Naive thymus-derived CD8-positive, alpha-beta T cell (primary cell): ENCODE measurements around the gene HMGN5. TPM values are rescaled to one million over a fixed set of nuclear protein-coding genes. Genes with fewer than 3 reads are reported as not detected.
A peak's percentile ranks its signal among the peaks of the same experiment; 100 is the strongest.

Experiments used
- ATAC-seq, 2 donors: fragments of 150-1000 bp; cut with Tn5 transposase in 1 of 2; sonication (Bioruptor Pico), chemical (Tn5 transposase) in 1 of 2; 1 replicate in 1 of 2; 2 replicates in 1 of 2; pipeline ENCODE4 v1.10.0; 2021; ENCODE audit warnings: mild to moderate bottlenecking in 2 of 2, moderate library complexity in 2 of 2
- POLR2A ChIA-PET: fragments of 350-600 bp; sonication (Branson Sonifier 250); formaldehyde crosslinking; loops from one replicate; lab custom pipeline; 2021; ENCODE audit warnings: antibody characterized with exemption; lab: Charles Lee
- DNase-seq, 10 donors: peaks; one replicate each; pipeline versions ENCODE4 v3.0.0 to v3.0.0-alpha.2; 2020 to 2022
- H3K27ac Mint-ChIP-seq, 10 donors: one replicate each; pipeline ENCODE4 v1.8.0; 2020 to 2022; ENCODE audit warnings: mild to moderate bottlenecking in 10 of 10, mixed read lengths in 10 of 10, moderate library complexity in 4 of 10, inconsistent platforms in 1 of 10
- H3K27me3 Mint-ChIP-seq, 5 donors: one replicate each; pipeline ENCODE4 v1.8.0; 2021 to 2022; ENCODE audit warnings: mixed read lengths in 5 of 5
- H3K36me3 Mint-ChIP-seq, 3 donors: one replicate each; pipeline ENCODE4 v1.8.0; 2020 to 2022; ENCODE audit warnings: mixed read lengths in 3 of 3, mild to moderate bottlenecking in 2 of 3, inconsistent platforms in 1 of 3
- H3K4me1 Mint-ChIP-seq, 4 donors: one replicate each; pipeline ENCODE4 v1.8.0; 2021 to 2022; ENCODE audit warnings: mixed read lengths in 4 of 4
- H3K4me3 Mint-ChIP-seq, 10 donors: one replicate each; pipeline ENCODE4 v1.8.0; 2020 to 2022; ENCODE audit warnings: mild to moderate bottlenecking in 10 of 10, mixed read lengths in 10 of 10, moderate library complexity in 6 of 10, inconsistent platforms in 1 of 10
- H3K9me3 Mint-ChIP-seq, 9 donors: one replicate each; pipeline ENCODE4 v1.8.0; 2020 to 2022; ENCODE audit warnings: mixed read lengths in 9 of 9, mild to moderate bottlenecking in 3 of 9, inconsistent platforms in 1 of 9, moderate library complexity in 1 of 9
- polyA plus RNA-seq, 3 donors: library from polyadenylated mRNA; unstranded; fragments of 300-500 nt; fragmentation: Illumina TruSeq; gene quantifications; one replicate each; pipeline ENCODE4 v1.2.3, GENCODE V29; 2021
- total RNA-seq, 8 experiments: library from RNA in 2 of 8; stranded (reverse) in 2 of 8; gene quantifications; one replicate each; pipeline ENCODE4 v1.2.3 and lab custom pipeline; 2021 to 2026

Gene HMGN5, protein sequence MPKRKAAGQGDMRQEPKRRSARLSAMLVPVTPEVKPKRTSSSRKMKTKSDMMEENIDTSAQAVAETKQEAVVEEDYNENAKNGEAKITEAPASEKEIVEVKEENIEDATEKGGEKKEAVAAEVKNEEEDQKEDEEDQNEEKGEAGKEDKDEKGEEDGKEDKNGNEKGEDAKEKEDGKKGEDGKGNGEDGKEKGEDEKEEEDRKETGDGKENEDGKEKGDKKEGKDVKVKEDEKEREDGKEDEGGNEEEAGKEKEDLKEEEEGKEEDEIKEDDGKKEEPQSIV
- total RNA-seq (1 to 10 TPM; 2.4 to 3.2 TPM), polyA plus RNA-seq (1 to 10 TPM; 3.6 to 7.4 (median 6.8) TPM), total RNA-seq (lab: John Stamatoyannopoulos, UW) (0.76 to 3.0 (median 1.8) reads per million in 6 experiments)

DNA sequence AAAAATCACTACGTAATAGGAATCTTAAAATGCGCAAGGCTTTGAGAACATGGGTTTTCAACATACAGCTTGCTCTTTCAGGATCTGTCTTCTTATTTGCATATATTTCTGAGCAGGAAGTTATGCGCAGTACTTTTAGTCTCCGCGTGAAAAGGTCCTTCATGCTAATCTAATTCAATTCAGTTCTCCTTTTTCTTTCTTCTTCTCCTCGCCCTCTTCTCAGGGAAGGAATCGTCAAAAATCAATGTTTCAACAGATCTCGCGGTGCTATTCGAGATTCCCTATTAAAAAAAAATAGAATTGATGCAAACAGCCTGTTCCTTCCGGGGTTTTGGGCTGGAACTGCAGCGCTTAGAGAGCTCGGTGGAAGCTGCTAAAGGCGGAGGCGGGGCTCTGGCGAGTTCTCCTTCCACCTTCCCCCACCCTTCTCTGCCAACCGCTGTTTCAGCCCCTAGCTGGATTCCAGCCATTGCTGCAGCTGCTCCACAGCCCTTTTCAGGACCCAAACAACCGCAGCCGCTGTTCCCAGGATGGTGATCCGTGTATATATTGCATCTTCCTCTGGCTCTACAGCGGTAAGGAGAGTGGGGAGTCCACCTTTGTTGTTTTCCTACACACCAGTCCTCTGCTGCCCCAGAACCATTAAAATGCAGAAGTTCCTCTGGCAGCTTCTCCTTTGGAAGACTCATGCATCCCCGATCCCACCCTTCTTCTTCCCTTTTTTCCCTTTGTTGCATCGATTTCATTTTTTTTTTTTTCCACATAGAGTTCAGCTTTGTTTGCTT lies at the start of gene HMGN5, which contains the start of gene SH3BGRL:
Gene HMGN5, minus strand, starts transcription at position 243 of the 785 bp plus-strand sequence. CDS start 80,364 bp downstream, outside the sequence.
Gene SH3BGRL, plus strand, starts transcription at position 432 of the 785 bp plus-strand sequence. Its CDS starts 99 bp downstream, at position 531.
- Mint-ChIP-seq H3K36me3 (peaks cover 0 to 11% (median 8%) of the 10 kb centered on the region in 3 donors), H3K9me3 (peaks cover 0 to 3% (median 0%) of the 10 kb centered on the region in 9 donors), H3K4me3 (peak within 1 kb of the TSS; percentile 94 to 99 (median 97)), H3K4me1 (peaks cover 18 to 60% (median 45%) of the 10 kb centered on the region in 4 donors), H3K27ac (peak within 1 kb of the TSS; percentile 95 to 99 (median 97)), H3K27me3 (no peaks in the 10 kb centered on the region)
- DNase-seq (peak; percentile 41 to 82 (median 64)), ATAC-seq (peak; percentile 94 to 96)
- POLR2A ChIA-PET = interaction anchor here (0.7 to 1.6 kb wide), 4 partner anchors 28 to 393 kb away, joined by 3 to 19 read pairs (median 4); partner anchors contain the start of gene BRWD3

DNA sequence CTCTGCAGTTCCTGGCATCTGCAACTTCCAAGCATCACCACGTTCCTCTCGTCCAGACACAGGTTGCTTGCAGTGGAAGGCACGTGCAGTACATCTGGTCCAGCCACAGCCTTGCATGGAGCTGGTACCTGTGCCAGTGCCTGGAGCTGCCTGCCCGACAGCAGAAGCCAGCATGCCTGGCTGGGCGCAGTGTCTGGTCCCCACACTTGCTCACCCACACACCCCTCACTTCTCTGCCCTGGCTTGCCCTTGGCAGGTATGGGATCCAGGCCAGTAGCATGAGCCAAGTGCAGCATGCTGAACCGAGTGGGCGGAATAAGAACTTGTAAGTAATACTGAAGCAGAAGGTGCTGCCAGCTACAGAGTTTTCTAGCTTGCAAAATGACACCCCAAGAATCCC lies 40.0 kb upstream of the HMGN5 start:
- POLR2A ChIA-PET = no interaction called here
- ATAC-seq = no peak

DNA sequence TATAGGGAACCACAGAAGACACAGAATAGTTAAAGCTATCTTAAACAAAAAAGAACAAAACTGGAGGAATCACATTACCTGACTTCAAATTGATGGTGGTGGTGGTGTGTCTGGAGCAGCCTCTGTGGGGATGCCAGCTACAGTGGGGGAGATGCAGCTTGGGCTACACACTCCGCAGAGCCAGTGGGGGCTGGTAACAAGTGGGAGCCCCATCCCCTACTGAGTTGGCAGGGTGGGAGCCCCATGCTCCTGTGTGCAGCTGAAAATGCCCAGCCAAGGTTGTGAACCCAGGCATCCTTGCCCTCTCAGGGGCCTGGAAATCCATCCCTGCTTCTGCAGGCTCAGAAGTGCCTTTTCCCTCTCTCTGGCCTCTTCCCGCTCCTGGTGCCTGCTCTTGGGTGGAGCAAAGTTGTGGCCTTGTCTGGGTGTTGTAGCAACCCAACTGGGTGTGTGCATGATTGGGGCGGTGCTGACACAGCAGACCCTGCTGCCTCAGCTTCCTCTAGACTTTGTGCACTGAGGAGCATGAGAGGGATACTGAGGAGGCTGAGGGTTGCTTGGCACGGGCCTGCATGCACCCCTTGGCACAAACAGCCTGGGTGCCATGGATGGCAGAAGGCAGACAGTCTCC lies 39.1 kb upstream of the HMGN5 start:
- Mint-ChIP-seq H3K9me3 (peaks cover 0 to 19% (median 3%) of the 10 kb centered on the region in 9 donors), H3K4me3 (no peak overlapping the region), H3K36me3 (peaks cover 19 to 41% (median 40%) of the 10 kb centered on the region in 3 donors), H3K27me3 (no peaks in the 10 kb centered on the region), H3K27ac (no peak overlapping the region), H3K4me1 (peaks cover 10 to 21% (median 13%) of the 10 kb centered on the region in 4 donors)
- ATAC-seq = no peak
- POLR2A ChIA-PET = no interaction called here
- no peak for DNase-seq

More for the DNA sequence above, 40.0 kb upstream of the HMGN5 start:
- Mint-ChIP-seq H3K36me3 (peaks cover 17 to 37% (median 36%) of the 10 kb centered on the region in 3 donors), H3K27me3 (no peaks in the 10 kb centered on the region), H3K9me3 (peaks cover 0 to 19% (median 3%) of the 10 kb centered on the region in 9 donors), H3K4me3 (no peak overlapping the region), H3K4me1 (peaks cover 10 to 22% (median 20%) of the 10 kb centered on the region in 4 donors), H3K27ac (no peak overlapping the region)
- DNase-seq = no peak

DNA sequence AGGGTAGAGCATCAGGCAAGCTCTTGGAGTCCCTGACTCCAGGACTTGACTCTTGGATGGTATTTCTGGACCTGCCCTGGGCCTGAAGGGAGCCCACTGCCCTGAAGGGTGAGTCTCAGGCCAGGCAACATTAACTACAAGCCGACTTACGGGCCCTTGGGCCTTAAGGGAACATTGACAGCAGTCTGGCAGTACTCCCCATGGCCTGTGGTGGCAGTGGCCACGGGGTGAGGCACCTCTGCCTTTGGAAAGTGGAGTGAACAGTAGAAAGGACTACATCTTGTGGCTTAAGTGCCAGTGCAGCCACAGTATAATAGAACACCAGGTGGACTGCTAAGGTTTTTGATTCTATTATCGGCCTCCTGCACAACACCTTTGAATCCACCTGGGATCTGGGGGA lies 36.5 kb upstream of the HMGN5 start:
- POLR2A ChIA-PET = no interaction called here
- Mint-ChIP-seq H3K27ac (no peak overlapping the region), H3K27me3 (no peaks in the 10 kb centered on the region), H3K9me3 (peaks cover 0 to 19% (median 3%) of the 10 kb centered on the region in 9 donors), H3K4me3 (peak overlapping the region in 1 of 10 donors; percentile 43), H3K36me3 (peaks cover 19 to 53% (median 46%) of the 10 kb centered on the region in 3 donors), H3K4me1 (peaks cover 10 to 22% (median 17%) of the 10 kb centered on the region in 4 donors)
- ATAC-seq = no peak
- no peak for DNase-seq

DNA sequence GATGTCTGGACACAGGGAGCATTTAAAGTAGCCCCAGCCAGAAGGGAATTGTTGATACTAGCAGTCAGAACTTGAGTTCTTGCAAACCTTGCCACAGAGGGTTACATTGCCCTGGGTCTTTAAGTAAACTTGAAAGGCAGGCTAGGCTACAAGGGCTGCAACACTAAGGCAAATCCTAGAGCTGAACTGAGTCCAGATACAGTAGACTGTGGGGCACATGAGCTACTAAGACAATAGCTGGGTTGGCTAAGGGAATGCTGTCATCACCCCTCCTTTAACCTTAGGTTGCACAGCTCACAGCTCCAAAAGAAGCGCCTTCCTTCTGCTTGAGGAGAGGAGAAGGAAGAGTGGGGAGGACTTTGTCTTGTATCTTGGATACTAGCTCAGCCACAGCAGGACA lies 35.8 kb upstream of the HMGN5 start:
- Mint-ChIP-seq H3K27ac (no peak overlapping the region), H3K9me3 (peaks cover 0 to 19% (median 3%) of the 10 kb centered on the region in 9 donors), H3K4me3 (no peak overlapping the region), H3K36me3 (peaks cover 19 to 51% (median 44%) of the 10 kb centered on the region in 3 donors), H3K27me3 (no peaks in the 10 kb centered on the region), H3K4me1 (peaks cover 8 to 21% (median 14%) of the 10 kb centered on the region in 4 donors)
- ATAC-seq (no peak), DNase-seq (no peak)
- POLR2A ChIA-PET = no interaction called here

DNA sequence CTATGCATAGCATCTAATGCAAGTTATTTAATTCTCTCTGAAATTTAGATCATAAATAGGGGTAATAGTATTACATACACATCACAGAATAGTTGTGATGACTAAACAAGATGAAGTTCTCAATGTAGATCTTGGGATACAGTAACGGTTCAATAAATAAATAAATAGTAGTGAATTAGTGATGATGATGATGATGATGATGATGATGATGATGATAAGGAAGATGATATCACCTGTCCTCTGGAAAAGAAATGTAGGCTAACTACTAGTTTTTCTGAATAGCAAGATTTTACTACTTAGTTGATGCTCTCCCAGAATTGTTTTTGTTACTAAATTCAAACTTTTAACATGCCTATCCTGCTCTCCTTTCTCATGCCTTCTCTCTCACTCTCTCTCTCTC lies 30.5 kb upstream of the HMGN5 start:
- DNase-seq = no peak
- H3K27me3 Mint-ChIP-seq = no peaks in the 10 kb centered on the region
- no peak overlapping the region for H3K27ac Mint-ChIP-seq
- peak overlapping the region in 1 of 10 donors; percentile 10 for H3K4me3 Mint-ChIP-seq
- H3K36me3 Mint-ChIP-seq = peaks cover 6 to 35% (median 15%) of the 10 kb centered on the region in 3 donors
- peaks cover 20 to 43% (median 34%) of the 10 kb centered on the region in 4 donors for H3K4me1 Mint-ChIP-seq
- no peak for ATAC-seq
- peaks cover 0 to 3% (median 0%) of the 10 kb centered on the region in 9 donors for H3K9me3 Mint-ChIP-seq
- POLR2A ChIA-PET = no interaction called here

DNA sequence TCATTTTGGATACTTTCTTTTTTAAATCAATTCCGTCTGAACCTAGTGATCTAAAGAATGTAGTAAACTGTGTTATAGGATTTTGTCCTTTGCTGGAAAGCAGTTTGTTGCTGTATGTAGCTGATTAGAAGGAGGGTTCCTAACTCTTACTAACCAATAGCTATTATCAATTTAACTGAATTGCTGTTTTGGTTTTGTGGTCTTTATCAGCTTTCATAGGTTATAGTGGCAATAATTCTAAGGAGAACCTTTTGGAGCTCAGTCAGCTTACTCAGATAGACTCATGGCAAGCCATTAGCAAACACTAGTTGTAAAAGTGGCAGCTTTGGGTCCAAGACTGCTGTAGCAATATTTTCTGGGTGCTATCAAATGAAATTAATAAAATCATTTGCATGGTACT lies 29.8 kb upstream of the HMGN5 start:
- ATAC-seq = no peak
- Mint-ChIP-seq H3K4me1 (peaks cover 16 to 43% (median 36%) of the 10 kb centered on the region in 4 donors), H3K4me3 (no peak overlapping the region), H3K27me3 (no peaks in the 10 kb centered on the region), H3K36me3 (peaks cover 0 to 28% (median 8%) of the 10 kb centered on the region in 3 donors), H3K27ac (no peak overlapping the region), H3K9me3 (peaks cover 0 to 3% (median 0%) of the 10 kb centered on the region in 9 donors)
- no peak for DNase-seq
- POLR2A ChIA-PET = no interaction called here

DNA sequence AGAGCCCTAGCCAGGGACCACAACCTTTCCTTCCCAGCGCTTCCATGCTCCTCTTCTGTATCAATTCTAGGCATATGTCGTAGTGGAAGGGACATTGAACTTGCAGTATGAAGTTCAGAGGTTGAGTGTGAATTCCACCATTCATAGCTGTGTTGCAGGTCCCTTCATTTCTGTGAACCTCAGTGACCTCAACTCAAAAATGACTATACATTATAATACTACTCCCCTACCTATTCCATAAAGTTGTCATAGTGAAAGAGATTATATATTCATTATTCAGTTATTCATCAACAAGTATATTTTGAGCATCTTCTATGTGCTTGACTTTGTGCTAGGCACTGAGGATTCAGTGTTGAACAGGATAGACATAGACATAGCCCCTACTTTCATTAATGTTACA lies 28.2 kb upstream of the HMGN5 start:
- H3K4me1 Mint-ChIP-seq = peaks cover 16 to 39% (median 34%) of the 10 kb centered on the region in 4 donors
- H3K27me3 Mint-ChIP-seq = no peaks in the 10 kb centered on the region
- peaks cover 0 to 3% (median 0%) of the 10 kb centered on the region in 9 donors for H3K9me3 Mint-ChIP-seq
- DNase-seq = no peak
- peaks cover 0 to 22% (median 6%) of the 10 kb centered on the region in 3 donors for H3K36me3 Mint-ChIP-seq
- ATAC-seq = no peak
- H3K4me3 Mint-ChIP-seq = no peak overlapping the region
- peak overlapping the region in 2 of 10 donors; percentile 17 to 45 for H3K27ac Mint-ChIP-seq
- POLR2A ChIA-PET = no interaction called here

DNA sequence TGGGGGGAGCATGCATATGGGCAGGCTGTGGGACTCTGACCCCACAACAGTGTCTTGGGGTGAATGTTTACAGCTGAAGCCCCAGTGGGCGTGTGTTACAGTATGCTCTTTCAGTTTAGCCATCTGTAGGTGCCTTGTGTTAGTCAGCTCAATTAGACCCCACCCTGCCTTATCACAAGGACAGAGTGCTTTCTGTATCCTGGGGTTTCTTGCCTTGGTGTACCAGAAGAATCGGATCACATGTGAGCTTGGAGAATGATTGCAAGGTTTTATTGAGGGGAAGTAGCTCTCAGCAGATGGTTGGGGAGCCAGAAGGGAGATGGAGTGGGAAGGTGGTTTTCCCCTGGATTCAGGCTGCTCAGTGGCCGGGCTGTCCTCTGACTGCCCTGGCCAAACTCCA lies 27.5 kb upstream of the HMGN5 start:
- ATAC-seq = no peak
- peak overlapping the region in 1 of 10 donors; percentile 35 for H3K4me3 Mint-ChIP-seq
- POLR2A ChIA-PET = no interaction called here
- peak overlapping the region in 1 of 10 donors; percentile 24 for H3K27ac Mint-ChIP-seq
- H3K27me3 Mint-ChIP-seq = no peaks in the 10 kb centered on the region
- H3K36me3 Mint-ChIP-seq = peaks cover 0 to 27% (median 11%) of the 10 kb centered on the region in 3 donors
- peaks cover 16 to 40% (median 33%) of the 10 kb centered on the region in 4 donors for H3K4me1 Mint-ChIP-seq
- no peak for DNase-seq
- H3K9me3 Mint-ChIP-seq = peaks cover 0 to 3% (median 0%) of the 10 kb centered on the region in 9 donors

DNA sequence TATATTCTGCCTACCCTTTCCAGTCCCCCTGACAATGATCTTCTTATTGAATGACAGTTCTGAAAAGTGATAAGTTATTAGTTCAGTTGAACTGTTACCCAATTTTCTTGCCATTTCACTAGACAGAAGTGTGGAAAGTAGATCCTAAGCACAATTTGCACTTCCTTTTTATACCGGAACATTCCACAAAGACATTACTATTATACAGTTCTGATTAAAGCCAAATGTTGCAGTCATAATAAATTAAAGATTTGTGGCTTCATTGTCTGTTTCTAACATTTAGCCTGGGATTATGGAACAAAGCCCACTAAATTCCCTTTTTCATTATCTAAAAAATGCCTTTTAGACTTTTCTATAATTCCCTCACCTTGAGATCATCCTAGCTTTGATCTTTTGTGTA lies 14.0 kb upstream of the HMGN5 start:
- Mint-ChIP-seq H3K4me1 (peaks cover 11 to 59% (median 47%) of the 10 kb centered on the region in 4 donors), H3K36me3 (peaks cover 0 to 30% (median 16%) of the 10 kb centered on the region in 3 donors), H3K4me3 (no peak overlapping the region), H3K27ac (no peak overlapping the region), H3K27me3 (no peaks in the 10 kb centered on the region), H3K9me3 (peaks cover 0 to 3% (median 0%) of the 10 kb centered on the region in 9 donors)
- POLR2A ChIA-PET = no interaction called here
- DNase-seq = no peak
- ATAC-seq = no peak

DNA sequence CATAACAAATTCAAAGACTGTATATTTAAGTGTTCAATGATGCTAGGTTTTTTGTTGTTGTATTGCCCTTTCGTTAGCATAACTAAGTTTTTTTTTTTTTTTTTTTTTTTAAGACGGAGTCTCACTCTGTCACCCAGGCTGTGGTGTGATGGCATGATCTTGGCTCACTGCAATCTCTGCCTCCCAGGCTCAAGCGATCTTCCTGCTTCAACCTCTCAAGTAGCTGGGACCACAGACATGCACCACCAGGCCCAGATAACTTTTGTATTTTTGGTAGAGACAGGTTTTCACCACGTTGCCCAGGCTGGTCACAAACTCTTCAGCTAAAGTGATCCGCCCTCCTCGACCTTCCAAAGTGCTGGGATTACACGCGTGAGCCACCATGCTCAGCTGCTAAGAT lies 7.2 kb upstream of the HMGN5 start:
- Mint-ChIP-seq H3K36me3 (peaks cover 0 to 50% (median 17%) of the 10 kb centered on the region in 3 donors), H3K9me3 (peaks cover 0 to 2% (median 0%) of the 10 kb centered on the region in 9 donors), H3K4me1 (peaks cover 10 to 51% (median 41%) of the 10 kb centered on the region in 4 donors), H3K4me3 (no peak overlapping the region), H3K27me3 (no peaks in the 10 kb centered on the region), H3K27ac (no peak overlapping the region)
- DNase-seq = no peak
- POLR2A ChIA-PET = no interaction called here
- ATAC-seq = no peak

DNA sequence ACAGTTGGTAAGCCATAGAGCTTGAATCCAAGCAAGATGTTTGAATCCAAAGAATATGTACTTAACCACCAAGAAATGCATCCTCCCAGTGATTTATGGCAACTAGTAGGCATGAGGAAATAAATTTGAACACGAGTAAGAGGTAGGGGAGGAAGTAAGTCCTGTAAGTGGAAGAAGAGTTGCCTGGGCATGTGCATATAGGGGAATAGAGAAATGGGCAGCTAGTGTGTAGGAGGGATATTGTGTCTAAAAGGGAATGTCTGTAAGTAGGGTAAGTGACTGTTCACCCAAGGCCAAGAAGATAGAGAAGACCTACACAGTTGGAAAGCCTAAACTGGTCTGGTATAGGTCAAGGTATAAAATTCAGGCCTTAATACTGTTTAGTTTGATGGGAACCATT lies 4.8 kb upstream of the HMGN5 start:
- peaks cover 0 to 34% (median 8%) of the 10 kb centered on the region in 3 donors for H3K36me3 Mint-ChIP-seq
- no peaks in the 10 kb centered on the region for H3K27me3 Mint-ChIP-seq

More for the DNA sequence above, 4.8 kb upstream of the HMGN5 start:
- POLR2A ChIA-PET = no interaction called here
- DNase-seq (no peak), ATAC-seq (no peak)
- H3K4me3 Mint-ChIP-seq = peak overlapping the region in 8 of 10 donors; percentile 0 to 39 (median 16)
- peak overlapping the region in 1 of 10 donors; percentile 32 for H3K27ac Mint-ChIP-seq
- peaks cover 13 to 58% (median 43%) of the 10 kb centered on the region in 4 donors for H3K4me1 Mint-ChIP-seq
- peaks cover 0 to 2% (median 0%) of the 10 kb centered on the region in 9 donors for H3K9me3 Mint-ChIP-seq
